MG63 (cell line): Measurements from ENCODE around the gene SPTBN5. TPM values are rescaled to one million over a fixed set of nuclear protein-coding genes. Genes with fewer than 3 reads are reported as not detected.

Experiments
- DNase-seq: peaks from one replicate; pipeline ENCODE4 v3.0.0-alpha.2; 2020
- H3K27me3 ChIP-seq: fragments of 250-450 bp; sonication (Bioruptor Pico); 2 replicates; pipeline ENCODE4 v1.5.1; 2020; ENCODE audit warnings: mild to moderate bottlenecking, moderate library complexity
- H3K36me3 ChIP-seq: fragments of 250-450 bp; sonication (Bioruptor Pico); 2 replicates; pipeline ENCODE4 v1.5.1; 2020; ENCODE audit warnings: mild to moderate bottlenecking, moderate library complexity
- H3K4me3 ChIP-seq: fragments of 250-450 bp; sonication (Bioruptor Pico); 2 replicates; pipeline ENCODE4 v1.5.1; 2020; ENCODE audit warnings: mild to moderate bottlenecking, moderate library complexity
- H3K9me3 ChIP-seq: fragments of 250-450 bp; sonication (Bioruptor Pico); 2 replicates; pipeline ENCODE4 v1.5.1; 2020; ENCODE audit warnings: mild to moderate bottlenecking, moderate library complexity
- total RNA-seq: library from RNA; depleted of rRNA; stranded (reverse); fragments of >200 nt; shearing (Covaris generic); gene quantifications from 2 replicates; pipeline ENCODE4 v1.2.3, GENCODE V29; 2014; ENCODE audit warnings: low replicate concordance

The SPTBN5 gene
- total RNA-seq, 1 experiment from 2014 or later = 3.4 TPM

- H3K27me3 ChIP-seq = no peaks in the 10 kb centered on the region
- no peak for DNase-seq
- H3K36me3 ChIP-seq = peaks cover 4% of the 10 kb centered on the region
- no peak overlapping the region for H3K4me3 ChIP-seq
- no peaks in the 10 kb centered on the region for H3K9me3 ChIP-seq
These were observed 11.7 kb downstream of the SPTBN5 start for GRCh38 chr15:41881920-41882688.

- no peak overlapping the region for H3K4me3 ChIP-seq
- no peaks in the 10 kb centered on the region for H3K9me3 ChIP-seq
- DNase-seq = no peak
- H3K27me3 ChIP-seq = no peaks in the 10 kb centered on the region
- H3K36me3 ChIP-seq = peaks cover 4% of the 10 kb centered on the region
These were observed 12.3 kb downstream of the SPTBN5 start for GRCh38 chr15:41881550-41881919.

DNA sequence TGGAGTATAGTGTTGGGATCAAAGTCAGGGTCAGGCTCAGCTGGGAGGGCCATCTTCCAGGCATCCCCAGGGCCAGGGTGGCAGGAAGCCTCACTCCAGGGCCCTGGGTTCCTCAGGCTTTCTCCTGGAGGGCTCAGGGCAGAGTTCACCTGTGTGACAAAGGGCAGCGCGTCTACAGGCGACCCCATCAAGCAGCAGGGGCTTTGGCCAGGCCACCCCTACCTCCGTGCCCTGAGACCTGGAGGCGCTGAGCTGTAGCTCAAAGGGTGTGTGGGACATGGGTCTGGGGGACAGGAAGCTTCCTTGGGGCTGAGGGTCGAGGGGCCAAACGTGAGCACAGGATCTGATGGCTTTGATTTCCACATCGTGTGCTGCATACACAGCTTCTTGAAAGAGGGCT is 12.8 kb downstream of the SPTBN5 start:
- H3K36me3 ChIP-seq = peaks cover 4% of the 10 kb centered on the region

GRCh38 chr15:41880156-41880877 is 13.5 kb downstream of the SPTBN5 start:
- Histone ChIP-seq H3K4me3 (no peak overlapping the region), H3K9me3 (no peaks in the 10 kb centered on the region), H3K36me3 (peaks cover 1% of the 10 kb centered on the region), H3K27me3 (no peaks in the 10 kb centered on the region)
- DNase-seq = no peak

More for the DNA sequence above, 12.8 kb downstream of the SPTBN5 start:
- Histone ChIP-seq H3K9me3 (no peaks in the 10 kb centered on the region), H3K27me3 (no peaks in the 10 kb centered on the region), H3K4me3 (no peak overlapping the region)
- DNase-seq = no peak

DNA sequence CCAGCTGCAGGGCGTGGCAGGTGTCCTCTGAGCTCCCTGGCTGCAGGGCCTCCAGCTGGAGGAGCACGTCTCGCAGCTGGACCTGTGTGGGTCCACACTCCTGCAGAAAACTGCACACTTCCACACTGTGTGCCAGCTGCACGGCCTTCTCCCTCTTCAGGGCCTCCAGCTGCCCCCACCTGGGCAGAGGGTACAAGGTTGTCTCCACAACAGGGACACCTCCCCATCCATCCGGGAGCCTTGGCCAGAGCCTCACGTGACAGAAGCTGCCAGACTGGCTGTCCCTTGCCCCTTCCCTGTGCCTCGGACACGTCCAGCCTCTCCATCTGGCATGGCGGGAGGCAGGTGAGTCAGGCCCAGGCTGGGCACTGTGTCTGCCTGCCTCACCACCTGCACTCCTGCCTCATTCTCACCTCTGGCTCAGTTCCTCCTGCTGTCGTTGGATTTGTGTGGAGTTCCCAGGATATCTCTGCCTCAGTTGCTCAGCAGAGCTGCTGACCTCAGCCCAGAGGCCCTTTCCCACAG is 14.5 kb downstream of the SPTBN5 start:
- no peaks in the 10 kb centered on the region for H3K27me3 ChIP-seq
- no peak overlapping the region for H3K4me3 ChIP-seq
- H3K36me3 ChIP-seq = no peaks in the 10 kb centered on the region
- DNase-seq = no peak
- no peaks in the 10 kb centered on the region for H3K9me3 ChIP-seq

DNA sequence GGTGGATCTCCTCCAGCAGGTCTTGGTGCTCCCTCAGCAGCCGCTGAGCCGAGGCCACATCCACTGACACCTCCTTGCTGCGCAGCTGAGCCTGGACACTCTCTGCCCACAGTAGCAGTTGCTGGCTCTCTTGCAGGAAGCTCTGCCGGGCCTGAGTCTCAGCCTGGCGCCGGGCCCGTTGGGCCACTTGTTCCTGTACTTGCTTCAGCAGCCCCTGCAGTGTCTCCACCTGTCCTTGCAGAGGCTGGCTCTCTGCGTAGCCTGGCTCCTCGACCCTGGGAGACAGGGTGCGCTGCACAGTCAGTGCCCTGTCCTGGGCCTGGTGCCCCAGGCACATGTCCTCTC is 15.5 kb downstream of the SPTBN5 start:
- no peaks in the 10 kb centered on the region for H3K27me3 ChIP-seq
- H3K4me3 ChIP-seq = no peak overlapping the region
- DNase-seq = no peak
- H3K36me3 ChIP-seq = no peaks in the 10 kb centered on the region
- H3K9me3 ChIP-seq = no peaks in the 10 kb centered on the region

DNA sequence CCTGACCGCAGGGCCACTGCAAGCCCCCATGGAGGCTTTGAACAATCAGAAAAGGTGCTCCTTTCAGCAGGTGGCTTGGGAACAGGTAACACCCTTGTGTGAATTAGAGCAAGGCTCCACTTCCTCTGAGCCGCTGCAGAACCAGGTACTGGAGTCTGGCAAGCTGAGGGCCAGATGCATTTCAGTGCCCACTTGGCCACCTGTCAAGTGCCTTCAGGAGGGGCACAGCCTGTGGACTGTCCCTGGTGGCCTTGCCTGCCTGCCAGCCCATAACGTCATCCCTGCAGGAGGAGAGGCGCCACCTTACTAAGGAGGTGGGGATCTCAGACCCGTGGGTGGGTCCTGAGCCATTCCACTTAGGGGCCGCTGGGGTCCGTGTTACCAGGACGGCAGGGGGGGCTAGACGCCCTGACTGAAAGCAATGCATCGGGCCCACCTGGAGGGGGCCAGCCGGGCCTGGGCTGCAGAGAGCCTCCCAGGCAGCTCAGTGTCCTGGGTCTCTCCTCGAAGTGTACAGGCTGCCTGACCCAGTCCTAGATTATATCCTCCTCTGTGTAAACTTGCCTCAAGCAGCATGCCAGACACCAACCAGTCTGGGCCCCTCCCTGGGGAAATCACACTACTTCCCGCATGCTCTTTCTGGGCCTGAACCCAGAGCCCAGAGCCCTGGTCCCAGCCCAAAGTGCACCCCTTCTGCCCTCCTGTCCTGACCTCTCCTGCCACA is 16.1 kb downstream of the SPTBN5 start:
- Histone ChIP-seq H3K4me3 (no peak overlapping the region), H3K36me3 (no peaks in the 10 kb centered on the region), H3K9me3 (no peaks in the 10 kb centered on the region), H3K27me3 (no peaks in the 10 kb centered on the region)
- no peak for DNase-seq

- Histone ChIP-seq H3K36me3 (no peaks in the 10 kb centered on the region; the same call in 1 of the 2 replicates), H3K4me3 (no peak overlapping the region), H3K27me3 (no peaks in the 10 kb centered on the region), H3K9me3 (no peaks in the 10 kb centered on the region)
- DNase-seq = no peak
These were observed 17.2 kb downstream of the SPTBN5 start for GRCh38 chr15:41876689-41877088.

DNA sequence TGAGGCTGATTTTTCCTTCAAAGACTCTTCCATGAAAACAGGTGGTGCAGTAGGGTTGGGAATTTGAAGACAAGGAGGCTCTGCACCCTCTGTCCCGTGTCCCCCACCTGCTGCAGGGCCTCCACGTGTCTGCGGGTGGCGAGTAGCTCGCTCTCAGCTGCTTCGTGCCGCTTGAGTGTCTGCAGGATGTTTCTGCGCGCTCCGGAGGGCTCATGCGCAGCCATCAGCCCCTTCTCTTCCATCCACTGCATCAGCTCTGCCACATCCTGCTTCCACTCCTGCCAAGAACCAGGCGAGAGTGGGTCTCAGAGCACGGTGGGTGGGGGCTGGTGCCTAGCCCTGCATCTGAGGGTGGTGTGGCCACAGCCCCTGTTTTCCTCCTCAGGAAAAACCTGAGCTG is 17.8 kb downstream of the SPTBN5 start:
- H3K36me3 ChIP-seq = no peaks in the 10 kb centered on the region; the same call in 1 of the 2 replicates
- DNase-seq = no peak
- H3K9me3 ChIP-seq = no peaks in the 10 kb centered on the region
- H3K27me3 ChIP-seq = no peaks in the 10 kb centered on the region
- no peak overlapping the region for H3K4me3 ChIP-seq

- H3K4me3 ChIP-seq = no peak overlapping the region
- H3K27me3 ChIP-seq = no peaks in the 10 kb centered on the region
These were observed 19.1 kb downstream of the SPTBN5 start for GRCh38 chr15:41874736-41875135.

GRCh38 chr15:41873711-41874110 is 20.1 kb downstream of the SPTBN5 start:
- Histone ChIP-seq H3K9me3 (no peaks in the 10 kb centered on the region), H3K27me3 (no peaks in the 10 kb centered on the region), H3K36me3 (no peaks in the 10 kb centered on the region; the same call in none of the 2 replicates), H3K4me3 (no peak overlapping the region)
- DNase-seq = no peak

More at GRCh38 chr15:41874736-41875135, 19.1 kb downstream of the SPTBN5 start:
- Histone ChIP-seq H3K9me3 (no peaks in the 10 kb centered on the region), H3K36me3 (no peaks in the 10 kb centered on the region; the same call in none of the 2 replicates)
- no peak for DNase-seq

DNA sequence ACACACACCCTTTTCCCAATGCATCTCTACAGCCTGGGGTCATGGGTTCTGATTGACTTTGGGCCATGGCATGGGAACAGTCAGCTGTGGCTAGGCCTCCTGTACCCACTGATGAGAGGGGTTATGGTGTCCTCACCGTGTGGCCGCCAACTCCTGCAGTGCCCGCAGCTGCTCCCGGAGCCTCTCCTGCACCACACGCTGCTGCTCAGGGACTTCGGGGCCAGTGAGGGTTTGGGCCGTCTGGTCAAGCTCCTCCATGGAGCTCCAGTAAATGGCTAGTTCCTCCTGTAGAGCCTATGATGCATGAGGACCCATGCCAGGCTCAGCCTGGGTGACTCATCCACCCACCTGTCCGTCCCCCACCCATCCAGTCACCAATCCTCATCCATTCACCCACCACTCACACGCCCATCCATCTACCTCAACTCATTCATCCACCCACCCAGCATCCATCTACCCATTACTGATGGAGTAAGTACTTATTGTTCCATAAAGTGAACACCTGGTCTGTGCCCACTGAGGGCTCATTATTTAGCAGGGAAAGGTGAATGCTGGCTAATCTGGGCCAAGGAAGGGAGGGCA is 21.6 kb downstream of the SPTBN5 start:
- no peaks in the 10 kb centered on the region; the same call in none of the 2 replicates for H3K36me3 ChIP-seq
- H3K27me3 ChIP-seq = no peaks in the 10 kb centered on the region
- no peak for DNase-seq

DNA sequence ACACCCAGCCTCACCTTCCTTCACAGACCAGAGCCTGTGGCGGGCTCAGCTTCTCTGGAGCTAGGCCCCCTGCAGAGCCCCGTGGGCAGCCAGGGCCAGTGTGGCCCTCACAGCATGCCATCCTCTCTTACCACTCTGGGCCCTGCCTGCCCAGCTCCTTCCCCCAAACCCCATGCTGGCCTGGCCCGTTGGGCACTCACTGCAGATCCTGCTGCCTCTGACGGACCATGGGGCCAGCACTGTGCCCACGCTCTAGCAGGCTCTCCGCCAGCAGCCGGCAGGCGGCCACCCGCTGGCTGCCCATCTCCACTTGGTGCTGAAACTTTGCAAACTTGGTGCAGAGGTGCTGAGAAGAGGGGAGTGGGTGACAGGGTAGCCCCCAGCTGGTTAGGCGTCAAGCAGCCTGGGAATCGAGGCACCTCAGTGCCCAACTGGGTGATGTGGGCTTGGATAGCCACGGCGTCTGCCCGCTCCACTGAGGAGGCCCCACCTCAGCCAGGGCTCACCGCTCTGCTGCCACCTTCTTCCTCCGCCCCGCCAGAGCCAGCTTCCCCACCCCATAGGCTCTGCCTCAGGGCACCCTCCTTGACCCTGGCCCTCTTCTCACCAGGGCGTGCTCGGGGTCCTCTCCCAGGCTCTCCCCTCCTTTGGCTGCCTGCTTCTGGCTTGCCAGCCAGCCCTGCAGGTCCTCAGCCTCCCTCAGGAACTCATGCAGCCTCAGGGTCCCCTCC is 22.5 kb downstream of the SPTBN5 start:
- H3K27me3 ChIP-seq = no peaks in the 10 kb centered on the region
- no peak for DNase-seq
- no peaks in the 10 kb centered on the region; the same call in none of the 2 replicates for H3K36me3 ChIP-seq
- no peaks in the 10 kb centered on the region for H3K9me3 ChIP-seq
- no peak overlapping the region for H3K4me3 ChIP-seq

More for the DNA sequence above, 21.6 kb downstream of the SPTBN5 start:
- no peak overlapping the region for H3K4me3 ChIP-seq
- no peaks in the 10 kb centered on the region for H3K9me3 ChIP-seq

GRCh38 chr15:41870689-41871081 is 23.2 kb downstream of the SPTBN5 start:
- Histone ChIP-seq H3K27me3 (no peaks in the 10 kb centered on the region), H3K9me3 (no peaks in the 10 kb centered on the region), H3K36me3 (no peaks in the 10 kb centered on the region; the same call in none of the 2 replicates), H3K4me3 (no peak overlapping the region)
- DNase-seq = peak; percentile 89

DNA sequence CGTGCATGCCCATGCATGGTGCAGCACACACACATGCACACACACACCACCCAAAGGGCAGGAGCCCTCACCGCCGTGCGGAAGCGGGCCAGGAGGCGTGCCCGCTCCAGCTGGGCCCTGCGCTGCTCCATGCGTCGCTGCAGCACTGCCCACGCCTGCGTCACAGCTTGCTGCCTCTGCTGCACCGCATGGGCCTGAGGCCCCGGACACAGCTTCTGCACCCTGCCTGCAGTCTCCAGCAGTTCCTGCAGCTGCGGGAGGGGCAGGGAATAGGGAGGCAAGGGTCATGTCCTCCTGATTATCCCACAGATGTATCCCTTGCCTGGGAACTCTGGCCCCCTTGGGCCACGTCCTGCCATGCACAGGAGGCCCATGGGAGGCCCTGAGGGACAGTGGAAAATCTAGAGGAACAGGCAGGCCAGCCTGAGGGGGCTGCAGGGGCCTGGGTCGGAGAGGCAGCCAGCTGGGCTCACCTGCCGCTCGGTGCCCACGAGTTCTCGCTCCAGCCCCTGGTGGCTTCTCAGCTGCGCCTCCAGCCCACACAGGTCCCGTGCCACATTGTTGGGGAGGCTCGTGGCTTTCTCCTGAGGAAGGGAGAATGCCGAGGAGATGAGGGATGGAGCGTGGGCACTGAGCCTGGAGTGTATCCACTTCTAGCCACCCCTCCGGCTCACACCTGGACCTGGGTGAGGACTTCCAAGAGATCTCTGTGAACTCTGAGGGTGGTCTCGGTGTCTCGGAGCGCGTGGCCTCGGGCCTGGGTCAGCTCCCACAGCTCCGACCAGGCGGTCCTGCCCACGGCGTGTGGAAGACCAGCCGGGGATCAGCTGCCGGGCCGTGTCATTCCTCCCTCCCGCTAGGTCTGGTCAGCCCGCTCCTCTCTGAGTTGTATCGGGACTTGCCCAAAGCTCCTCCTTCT is 23.8 kb downstream of the SPTBN5 start:
- no peaks in the 10 kb centered on the region; the same call in none of the 2 replicates for H3K36me3 ChIP-seq
- no peak overlapping the region for H3K4me3 ChIP-seq
- no peak for DNase-seq
- H3K9me3 ChIP-seq = no peaks in the 10 kb centered on the region
- H3K27me3 ChIP-seq = no peaks in the 10 kb centered on the region
